GM12878 (cell line): ENCODE results near the gene IMMP2L. TPM values are rescaled to one million over a fixed set of nuclear protein-coding genes. Genes with fewer than 3 reads are reported as not detected.

Experiments used
- ATAC-seq: fragments of 200-7000 bp; cut with Tn5 transposase; 3 replicates; pipeline ENCODE4 v1.9.1; 2020; ENCODE audit warnings: mild to moderate bottlenecking, moderate library complexity
- BruUV-seq: library from RNA; stranded (reverse); fragments of 400-500 nt; replicated peaks from 2 replicates; lab custom pipeline; 2021; lab: Mats Ljungman, UMichigan
- CTCF ChIA-PET: fragments of 300-600 bp; sonication (Branson Sonifier 250); formaldehyde crosslinking; extraction: SDS; loops from one replicate; lab custom pipeline; 2021; ENCODE audit warnings: inconsistent platforms; lab: Yijun Ruan, JAX
- POLR2A ChIA-PET: fragments of 350-600 bp; formaldehyde crosslinking; extraction: SDS; loops from one replicate; lab custom pipeline; 2021; ENCODE audit warnings: inconsistent platforms; lab: Charles Lee
- RAD21 ChIA-PET: fragments of 300-600 bp; sonication (Branson Sonifier 250); formaldehyde crosslinking; loops from one replicate; lab custom pipeline; 2023; ENCODE audit warnings: antibody characterized with exemption; ENCODE audit not compliant: unreplicated experiment; lab: Charles Lee
- SMC1A ChIA-PET: fragments of 300-600 bp; sonication (Branson Sonifier 250); formaldehyde crosslinking; loops from one replicate; lab custom pipeline; 2023; ENCODE audit not compliant: unreplicated experiment, uncharacterized antibody; lab: Charles Lee
- DNase-seq: peaks from one replicate; pipeline ENCODE4 v3.0.0-alpha.2; 2011; ENCODE audit warnings: low read depth, low spot score
- FAIRE-seq: peaks from 3 replicates; lab custom pipeline; 2011; peaks lifted over from hg19 to GRCh38; lab: Jason Lieb, UNC
- H2AFZ ChIP-seq: 2 replicates; pipeline ENCODE4 v1.6.0; 2011; ENCODE audit warnings: low read depth, low read length, control low read depth; ENCODE audit not compliant: control insufficient read depth
- H3K27ac ChIP-seq: 2 replicates; pipeline ENCODE4 v1.5.1; 2011; ENCODE audit warnings: control low read depth; ENCODE audit not compliant: control insufficient read depth, insufficient read depth
- H3K27me3 ChIP-seq, 2 experiments: replicated peaks in 1 of 2; 2 replicates each; pipeline versions ENCODE4 v1.6.0 to v1.6.1; 2011; ENCODE audit warnings: low read length in 1 of 2; ENCODE audit not compliant: control insufficient read depth in 2 of 2, insufficient read depth in 2 of 2
- H3K36me3 ChIP-seq, 2 experiments: 2 replicates each; pipeline ENCODE4 v1.5.1; 2011; ENCODE audit warnings: low read length in 1 of 2; ENCODE audit not compliant: control insufficient read depth in 2 of 2, insufficient read depth in 2 of 2
- H3K4me1 ChIP-seq: 2 replicates; pipeline ENCODE4 v1.6.1; 2011; ENCODE audit warnings: mild to moderate bottlenecking, low read length, moderate library complexity, mixed read lengths; ENCODE audit not compliant: control insufficient read depth, insufficient read depth
- H3K4me2 ChIP-seq: 2 replicates; pipeline ENCODE4 v1.6.0; 2011; ENCODE audit warnings: control low read depth; ENCODE audit not compliant: control insufficient read depth, insufficient read depth
- H3K4me3 ChIP-seq: fragments of 200-600 bp; sonication (generic); 2 replicates; pipeline ENCODE4 v1.5.1; 2016
- H3K79me2 ChIP-seq: 2 replicates; pipeline ENCODE4 v1.6.0; 2011; ENCODE audit warnings: low read length; ENCODE audit not compliant: control insufficient read depth, insufficient read depth
- H3K9ac ChIP-seq: 2 replicates; pipeline ENCODE4 v1.8.0; 2011; ENCODE audit warnings: low read length, control low read depth, mixed read lengths; ENCODE audit not compliant: control insufficient read depth, insufficient read depth
- H3K9me3 ChIP-seq: replicated peaks from 3 replicates; pipeline ENCODE4 v1.5.1; 2011; ENCODE audit warnings: mild to moderate bottlenecking, low read length; ENCODE audit not compliant: control insufficient read depth, insufficient read depth
- H4K20me1 ChIP-seq: 2 replicates; pipeline ENCODE4 v1.6.0; 2011; ENCODE audit not compliant: control insufficient read depth, insufficient read depth
- HDAC2 ChIP-seq: fragments of 200-600 bp; sonication (generic); IDR thresholded peaks from 2 replicates; pipeline ENCODE4 v1.6.1; 2017
- ZSCAN29 ChIP-seq: fragments of 450-650 bp; IDR thresholded peaks from 2 replicates; pipeline ENCODE4 v1.6.1; 2017; ENCODE audit warnings: mild to moderate bottlenecking, moderate library complexity
- in situ Hi-C: fragments of 300-500 bp; cut with MboI; formaldehyde crosslinking; loops from 9 replicates; pipeline ENCODE4 v1.14.3; 2018; ENCODE audit warnings: mixed read lengths
- intact Hi-C: fragments of 100-400 bp; cut with micrococcal nuclease; formaldehyde crosslinking; loops from one replicate; pipeline ENCODE4 v1.14.2; 2022; ENCODE audit not compliant: unreplicated experiment
- polyA plus RNA-seq, 11 experiments: library from polyadenylated mRNA; depleted of rRNA in 4 of 11; unstranded in 6 of 11; stranded (reverse) in 5 of 11; fragments of >200 nt; fragmentation: Nextera tagmentation in 4 of 11; fragmentation: Illumina TruSeq in 1 of 11; extraction: Ambion mirVana in 4 of 11; extraction: Trizol in 1 of 11; gene quantifications; 1 replicate in 1 of 11; 2 replicates in 10 of 11; pipeline versions ENCODE4 v1.2.1 to v1.2.3, GENCODE V29; 2011 to 2016; ENCODE audit warnings: inconsistent platforms in 2 of 11, missing spikeins in 2 of 11, low read depth in 1 of 11
- total RNA-seq, 4 experiments: library from RNA; depleted of rRNA in 3 of 4; stranded (reverse); fragments of >200 nt in 3 of 4; fragmentation: Illumina TruSeq in 1 of 4; extraction: Trizol in 1 of 4; gene quantifications; 2 replicates each; pipeline versions ENCODE4 v1.2.1 to v1.2.3, GENCODE V29; 2013 to 2021
- TF ChIP-seq, protein P1 (sequence below): fragments of 450-650 bp; IDR thresholded peaks from 2 replicates; pipeline ENCODE4 v1.6.1; 2017; ENCODE audit warnings: mild to moderate bottlenecking, moderate library complexity

IMMP2L gene
- total and polyA plus RNA-seq, 10 of the 15 experiments (the other 5 are each of a cell fraction or from before 2014, with no cell fraction given) = 12.6 to 46.3 (median 19.6) TPM

DNA sequence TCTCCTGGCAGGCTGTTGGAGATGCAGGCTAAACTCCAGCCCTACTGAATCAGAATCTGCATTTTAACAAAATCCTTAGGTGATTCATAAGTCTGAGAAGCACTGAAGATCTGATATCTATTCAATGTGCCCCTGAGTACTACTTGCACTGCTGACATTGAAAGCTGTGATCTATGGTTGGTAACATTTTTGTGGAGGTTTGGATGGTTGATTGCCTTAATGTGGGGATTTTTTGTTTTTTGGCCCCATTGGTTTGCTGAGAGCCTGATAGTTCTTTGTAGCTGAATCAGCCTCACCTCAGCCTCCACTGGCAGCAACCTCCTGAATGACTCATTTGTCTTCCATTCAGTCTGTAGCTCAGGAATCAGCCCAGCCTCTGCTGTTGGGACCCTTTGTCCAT is 486.1 kb downstream of the IMMP2L start:
- no peak overlapping the region for H3K4me2 ChIP-seq
- in situ Hi-C loops = no loop called here
- H3K4me3 ChIP-seq = no peak overlapping the region
- FAIRE-seq (no peak), DNase-seq (no peak), ATAC-seq (peak; percentile 34; the same call in 2 of the 3 replicates)
- H3K79me2 ChIP-seq = no peaks in the 10 kb centered on the region
- CTCF ChIA-PET = interaction anchor here (0.7 to 0.9 kb wide), 2 partner anchors 26 to 654 kb away, joined by 3 to 4 read pairs; no protein-coding TSS in a partner anchor
- BruUV-seq = no TSS peak
- no peaks in the 10 kb centered on the region for H4K20me1 ChIP-seq
- no peak overlapping the region for H2AFZ ChIP-seq
- TF ChIP-seq HDAC2 (no peak), ZSCAN29 (no peak)
- TF ChIP-seq, protein P1, sequence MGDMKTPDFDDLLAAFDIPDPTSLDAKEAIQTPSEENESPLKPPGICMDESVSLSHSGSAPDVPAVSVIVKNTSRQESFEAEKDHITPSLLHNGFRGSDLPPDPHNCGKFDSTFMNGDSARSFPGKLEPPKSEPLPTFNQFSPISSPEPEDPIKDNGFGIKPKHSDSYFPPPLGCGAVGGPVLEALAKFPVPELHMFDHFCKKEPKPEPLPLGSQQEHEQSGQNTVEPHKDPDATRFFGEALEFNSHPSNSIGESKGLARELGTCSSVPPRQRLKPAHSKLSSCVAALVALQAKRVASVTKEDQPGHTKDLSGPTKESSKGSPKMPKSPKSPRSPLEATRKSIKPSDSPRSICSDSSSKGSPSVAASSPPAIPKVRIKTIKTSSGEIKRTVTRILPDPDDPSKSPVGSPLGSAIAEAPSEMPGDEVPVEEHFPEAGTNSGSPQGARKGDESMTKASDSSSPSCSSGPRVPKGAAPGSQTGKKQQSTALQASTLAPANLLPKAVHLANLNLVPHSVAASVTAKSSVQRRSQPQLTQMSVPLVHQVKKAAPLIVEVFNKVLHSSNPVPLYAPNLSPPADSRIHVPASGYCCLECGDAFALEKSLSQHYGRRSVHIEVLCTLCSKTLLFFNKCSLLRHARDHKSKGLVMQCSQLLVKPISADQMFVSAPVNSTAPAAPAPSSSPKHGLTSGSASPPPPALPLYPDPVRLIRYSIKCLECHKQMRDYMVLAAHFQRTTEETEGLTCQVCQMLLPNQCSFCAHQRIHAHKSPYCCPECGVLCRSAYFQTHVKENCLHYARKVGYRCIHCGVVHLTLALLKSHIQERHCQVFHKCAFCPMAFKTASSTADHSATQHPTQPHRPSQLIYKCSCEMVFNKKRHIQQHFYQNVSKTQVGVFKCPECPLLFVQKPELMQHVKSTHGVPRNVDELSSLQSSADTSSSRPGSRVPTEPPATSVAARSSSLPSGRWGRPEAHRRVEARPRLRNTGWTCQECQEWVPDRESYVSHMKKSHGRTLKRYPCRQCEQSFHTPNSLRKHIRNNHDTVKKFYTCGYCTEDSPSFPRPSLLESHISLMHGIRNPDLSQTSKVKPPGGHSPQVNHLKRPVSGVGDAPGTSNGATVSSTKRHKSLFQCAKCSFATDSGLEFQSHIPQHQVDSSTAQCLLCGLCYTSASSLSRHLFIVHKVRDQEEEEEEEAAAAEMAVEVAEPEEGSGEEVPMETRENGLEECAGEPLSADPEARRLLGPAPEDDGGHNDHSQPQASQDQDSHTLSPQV = no peak
- H3K9me3 ChIP-seq = no peaks in the 10 kb centered on the region
- peaks cover 7% of the 10 kb centered on the region; the same call in 1 of the 2 replicates for H3K4me1 ChIP-seq
- RAD21 ChIA-PET = interaction anchor here (1.1 kb wide), 1 partner anchor 20 kb away, joined by 3 read pairs; no protein-coding TSS in a partner anchor
- H3K27ac ChIP-seq = no peak overlapping the region
- H3K27me3 ChIP-seq = no peaks in the 10 kb centered on the region
- POLR2A ChIA-PET = interaction anchor here (0.6 to 1.1 kb wide), 2 partner anchors 33 to 158 kb away, joined by 3 to 4 read pairs; no protein-coding TSS in a partner anchor
- SMC1A ChIA-PET = interaction anchor here (1.0 kb wide), 1 partner anchor 64 kb away, joined by 3 read pairs; no protein-coding TSS in a partner anchor
- no peak overlapping the region for H3K9ac ChIP-seq
- intact Hi-C loops = no loop called here
- no peaks in the 10 kb centered on the region for H3K36me3 ChIP-seq
